Adrenal gland (tissue), 12 donors: ENCODE measurements around the gene ZNF581. TPM values are rescaled to one million over a fixed set of nuclear protein-coding genes. Genes with fewer than 3 reads are reported as not detected.

ENCODE experiments used
- DNase-seq, 7 donors: peaks; one replicate each; pipeline ENCODE4 v3.0.0-alpha.2; 2019 to 2020
- H3K27ac ChIP-seq, 5 donors: fragments of 200-600 bp; sonication (generic) in 4 of 5; 1 replicate in 3 of 5; 2 replicates in 2 of 5; pipeline versions ENCODE4 v1.5.1 to v1.8.0; 2016 to 2020; ENCODE audit warnings: mild to moderate bottlenecking in 1 of 5
- H3K27me3 ChIP-seq: fragments of 200-600 bp; 2 replicates; pipeline ENCODE4 v1.8.0; 2021
- H3K36me3 ChIP-seq, 2 donors: fragments of 200-600 bp; replicated peaks in 1 of 2; 1 replicate in 1 of 2; 2 replicates in 1 of 2; pipeline versions ENCODE4 v1.5.1 to v1.8.0; 2018 to 2022
- H3K4me1 ChIP-seq, 2 donors: fragments of 200-600 bp; replicated peaks in 1 of 2; 1 replicate in 1 of 2; 2 replicates in 1 of 2; pipeline versions ENCODE4 v1.5.1 to v1.8.0; 2018 to 2021
- H3K4me3 ChIP-seq, 4 donors: fragments of 200-600 bp; sonication (generic) in 3 of 4; one replicate each; pipeline ENCODE4 v1.5.1; 2016 to 2018
- H3K9me3 ChIP-seq, 3 donors: fragments of 200-600 bp; sonication (generic) in 1 of 3; replicated peaks in 1 of 3; 1 replicate in 2 of 3; 2 replicates in 1 of 3; pipeline versions ENCODE4 v1.5.1 to v1.8.0; 2016 to 2021
- CTCF ChIP-seq, 6 experiments: fragments of 450-650 bp in 4 of 6; fragments of 200-600 bp in 2 of 6; sonication (generic) in 1 of 6; IDR thresholded peaks; 1 replicate in 5 of 6; 2 replicates in 1 of 6; pipeline versions ENCODE4 v1.5.1 to v1.8.0; 2016 to 2021; ENCODE audit warnings: antibody characterized with exemption in 6 of 6, mild to moderate bottlenecking in 2 of 6, moderate library complexity in 1 of 6
- POLR2A ChIP-seq, 2 donors: fragments of 450-650 bp; IDR thresholded peaks; one replicate each; pipeline ENCODE4 v1.6.1; 2017; ENCODE audit warnings: antibody characterized with exemption in 2 of 2, mild to moderate bottlenecking in 2 of 2, moderate library complexity in 1 of 2
- WGBS, 4 donors: extraction: QIAGEN DNeasy Blood & Tissue Kit in 2 of 4; methylation state at CpG; one replicate each; pipeline versions ENCODE4 v1.1.5 to v1.1.7; 2013 to 2017; 5-methylcytosine and 5-hydroxymethylcytosine counted together
- intact Hi-C, 2 donors: fragments of 100-400 bp; cut with DNase I; formaldehyde crosslinking; loops; one replicate each; pipeline versions ENCODE4 v1.14.1 to v1.15.0; 2022 to 2023
- polyA plus RNA-seq, 3 donors: library from polyadenylated mRNA; stranded (reverse); fragments of 200-250 nt in 2 of 3; fragments of 350-450 nt in 1 of 3; fragmentation: Illumina TruSeq in 1 of 3; extraction: RNeasy Lipid Tissue Mini Kit (QIAGEN cat#74804) in 1 of 3; gene quantifications; one replicate each; pipeline ENCODE4 v1.2.3, GENCODE V29; 2013 to 2014
- total RNA-seq, 9 donors: library from RNA; depleted of rRNA in 4 of 9; stranded (reverse); fragments of >200 nt in 4 of 9; fragments of 120-200 nt in 1 of 9; fragmentation: NEBNext Ultra II Directional in 1 of 9; extraction: Animal tissue kit (Norgen Biotek cat#: 25700) in 1 of 9; gene quantifications; one replicate each; pipeline versions ENCODE4 v1.1.0 to v1.2.4, GENCODE V29; 2013 to 2023
- donor health status: healthy with polysubstance abuse.
- donor health status: Bipolar disorder and iron deficiency.
- donor health status: DM: yes; HTN: yes; CAD: no.
- donor health status: DM: no; HTN: no; CAD: no.
- donor health status: DM: no; HTN: no; CAD: no.
- donor health status: DM: yes; HTN: yes; CAD: no.

Gene ZNF581
- total and polyA plus RNA-seq, 12 donors: 8.7 to 55.7 (median 22.7) TPM

DNA sequence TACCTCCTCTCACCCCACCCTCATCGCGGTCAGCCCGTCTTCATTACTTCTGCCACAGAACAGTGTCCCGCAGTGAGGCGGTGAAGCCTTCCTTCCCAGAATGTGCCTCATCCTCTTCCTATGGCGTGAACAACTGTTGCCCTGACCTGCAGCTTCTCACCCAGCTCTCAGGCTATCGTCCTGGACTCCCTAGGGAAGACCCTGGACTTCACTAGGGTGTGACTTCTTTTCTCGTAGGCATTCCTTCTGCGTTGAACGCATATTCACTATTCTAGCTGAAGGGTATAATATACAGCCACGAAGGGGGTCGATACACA is 37.0 kb upstream of the ZNF581 start:
- peak in 1 of 6 experiments; percentile 0 for TF ChIP-seq CTCF (IDR thresholded peaks at IDR 0.05)
- TF ChIP-seq POLR2A (IDR thresholded peaks at IDR 0.05): no peak
- WGBS, 4 donors: 16 to 21% (median 18%) methylated on average over 11 to 12 of the region's 12 CpGs
- Histone ChIP-seq H3K27me3 (no peaks in the 10 kb centered on the region), H3K36me3 (no peaks in the 10 kb centered on the region), H3K4me3 (peak overlapping the region in 3 of 4 donors; percentile 62 to 91 (median 71)), H3K4me1 (peaks cover 12 to 26% of the 10 kb centered on the region in 2 donors), H3K27ac (peak overlapping the region; percentile 72 to 94 (median 91)), H3K9me3 (no peaks in the 10 kb centered on the region)
- intact Hi-C loops: no loop called here
- no peak for DNase-seq

- H3K4me1 ChIP-seq: peaks cover 15 to 29% of the 10 kb centered on the region in 2 donors
- TF ChIP-seq CTCF (IDR thresholded peaks at IDR 0.05): no peak
- no peak for TF ChIP-seq POLR2A (IDR thresholded peaks at IDR 0.05)
These were observed 36.6 kb upstream of the ZNF581 start for GRCh38 chr19:55606817-55607216.

DNA sequence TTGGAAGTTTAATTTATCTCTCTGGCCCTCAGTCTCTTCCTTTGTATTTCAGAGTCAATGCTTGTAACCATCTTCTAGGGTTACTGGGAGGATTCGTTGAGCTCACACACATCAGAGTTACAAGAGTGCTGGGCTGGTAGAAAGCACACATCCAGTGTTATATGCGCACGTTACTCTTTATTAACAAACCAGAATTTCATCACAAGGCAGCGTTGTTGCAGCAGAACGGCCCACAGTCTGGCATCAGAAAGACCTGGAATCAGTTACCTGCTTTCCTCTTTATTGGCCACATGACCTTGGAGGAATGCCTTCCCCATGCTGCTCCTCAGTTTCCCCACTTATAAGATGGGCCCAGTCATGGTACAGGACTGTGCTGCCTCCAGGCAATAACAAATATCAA is 34.1 kb upstream of the ZNF581 start:
- intact Hi-C loops: no loop called here
- TF ChIP-seq POLR2A (IDR thresholded peaks at IDR 0.05) (no peak), CTCF (IDR thresholded peaks at IDR 0.05) (no peak)
- H3K27ac ChIP-seq: no peak overlapping the region
- WGBS, 4 donors: 88 to 92% (median 89%) methylated on average over 5 of the region's 5 CpGs
- H3K9me3 ChIP-seq: no peaks in the 10 kb centered on the region
- H3K4me1 ChIP-seq: peaks cover 15 to 34% of the 10 kb centered on the region in 2 donors
- DNase-seq: no peak
- H3K27me3 ChIP-seq: no peaks in the 10 kb centered on the region
- no peaks in the 10 kb centered on the region for H3K36me3 ChIP-seq
- H3K4me3 ChIP-seq: no peak overlapping the region

More at GRCh38 chr19:55606817-55607216, 36.6 kb upstream of the ZNF581 start:
- WGBS, 4 donors: 65 to 71% (median 69%) methylated on average over 9 of the region's 9 CpGs
- no peaks in the 10 kb centered on the region for H3K9me3 ChIP-seq
- peak overlapping the region in 1 of 4 donors; percentile 91 for H3K4me3 ChIP-seq
- peak overlapping the region in 3 of 5 donors; percentile 91 to 94 (median 92) for H3K27ac ChIP-seq
- no peak for DNase-seq
- H3K36me3 ChIP-seq: no peaks in the 10 kb centered on the region
- intact Hi-C loops: no loop called here
- no peaks in the 10 kb centered on the region for H3K27me3 ChIP-seq

GRCh38 chr19:55611300-55611982 is 32.0 kb upstream of the ZNF581 start:
- no peak overlapping the region for H3K4me3 ChIP-seq
- TF ChIP-seq POLR2A (IDR thresholded peaks at IDR 0.05) (no peak), CTCF (IDR thresholded peaks at IDR 0.05) (no peak)
- DNase-seq: peak in 3 of 7 donors; percentile 32 to 48 (median 47)
- no peaks in the 10 kb centered on the region for H3K9me3 ChIP-seq
- peaks cover 13 to 28% of the 10 kb centered on the region in 2 donors for H3K4me1 ChIP-seq
- peaks cover 0 to 14% of the 10 kb centered on the region in 2 donors for H3K36me3 ChIP-seq
- WGBS, 4 donors: 41 to 52% (median 48%) methylated on average over 10 to 15 of the region's 15 CpGs
- intact Hi-C loops: no loop called here
- peak overlapping the region in 2 of 5 donors; percentile 32 to 42 for H3K27ac ChIP-seq
- no peaks in the 10 kb centered on the region for H3K27me3 ChIP-seq
